SK-N-SH (cell line): ENCODE results near the gene TTC28.

Experiments
- EP300 ChIP-seq, 2 experiments: IDR thresholded peaks; 2 replicates each; pipeline versions ENCODE4 v1.4.0 to v1.6.1; 2012; ENCODE audit warnings: borderline replicate concordance in 1 of 2, low read depth in 1 of 2, low read length in 1 of 2
- NFIC ChIP-seq: IDR thresholded peaks from 2 replicates; pipeline ENCODE4 v1.4.0; 2012; ENCODE audit warnings: borderline replicate concordance
- NRF1 ChIP-seq: IDR thresholded peaks from 2 replicates; pipeline ENCODE4 v1.6.1; 2012; ENCODE audit warnings: low read depth, mild to moderate bottlenecking, low read length
- RFX5 ChIP-seq: IDR thresholded peaks from 2 replicates; pipeline ENCODE4 v1.6.1; 2012; ENCODE audit warnings: mild to moderate bottlenecking, improper control_type of control experiment, low read length
- SMC3 ChIP-seq: IDR thresholded peaks from 2 replicates; pipeline ENCODE4 v1.6.1; 2012; ENCODE audit warnings: low read depth, low read length, improper control_type of control experiment
- TF ChIP-seq, protein P1 (sequence below): fragments of 200-600 bp; sonication (generic); IDR thresholded peaks from 2 replicates; pipeline ENCODE4 v1.6.1; 2017; ENCODE audit warnings: antibody characterized with exemption, mild to moderate bottlenecking, moderate library complexity

DNA sequence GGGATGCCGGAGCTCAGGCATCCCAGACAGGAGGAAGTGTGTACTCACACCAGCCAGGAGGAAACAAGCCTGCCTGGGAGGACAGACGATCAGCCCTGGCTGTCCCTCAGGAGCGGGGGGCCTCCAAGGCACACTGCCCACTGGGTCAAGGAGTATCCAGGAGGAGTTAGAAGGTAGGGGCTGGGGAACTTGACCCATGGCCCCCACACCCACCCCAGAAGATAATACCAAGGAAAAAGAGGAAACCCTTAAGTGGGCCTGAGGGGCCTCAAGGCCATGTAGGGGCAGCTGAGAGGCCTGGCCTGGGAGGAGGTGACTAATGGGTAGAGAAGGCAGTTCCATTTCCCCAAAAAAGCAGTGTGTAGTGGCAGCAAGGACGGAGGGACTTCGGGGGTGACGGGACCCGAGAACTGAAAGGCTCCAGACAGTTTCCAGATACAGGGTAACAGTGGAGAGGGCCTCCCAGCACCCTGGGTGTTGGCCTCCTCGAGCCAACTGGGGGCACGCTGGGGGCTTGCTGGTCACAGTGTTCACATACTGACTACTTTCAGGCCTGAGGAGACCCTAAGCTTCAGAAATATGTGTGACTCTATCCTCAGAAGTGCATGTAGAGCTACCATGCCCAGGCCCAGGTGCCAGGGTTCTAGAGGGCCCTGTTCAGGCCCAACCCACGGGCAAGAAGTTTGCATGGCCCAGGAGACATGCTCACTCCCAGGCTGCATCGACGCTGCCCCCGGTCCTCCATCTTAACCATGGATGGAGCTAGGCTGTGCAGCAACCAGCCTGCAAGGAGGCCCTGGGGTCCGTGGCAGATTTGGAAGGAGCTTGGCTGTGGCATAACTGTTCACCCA, 684.9 kb downstream of the TTC28 start:
- TF ChIP-seq NRF1 (no peak), EP300 (IDR thresholded peaks at IDR 0.05; ENCODE audit: borderline replicate concordance in 1 of 2, low read depth in 1 of 2, low read length in 1 of 2) (no peak), RFX5 (no peak), SMC3 (no peak), NFIC (no peak)
- TF ChIP-seq, protein P1, sequence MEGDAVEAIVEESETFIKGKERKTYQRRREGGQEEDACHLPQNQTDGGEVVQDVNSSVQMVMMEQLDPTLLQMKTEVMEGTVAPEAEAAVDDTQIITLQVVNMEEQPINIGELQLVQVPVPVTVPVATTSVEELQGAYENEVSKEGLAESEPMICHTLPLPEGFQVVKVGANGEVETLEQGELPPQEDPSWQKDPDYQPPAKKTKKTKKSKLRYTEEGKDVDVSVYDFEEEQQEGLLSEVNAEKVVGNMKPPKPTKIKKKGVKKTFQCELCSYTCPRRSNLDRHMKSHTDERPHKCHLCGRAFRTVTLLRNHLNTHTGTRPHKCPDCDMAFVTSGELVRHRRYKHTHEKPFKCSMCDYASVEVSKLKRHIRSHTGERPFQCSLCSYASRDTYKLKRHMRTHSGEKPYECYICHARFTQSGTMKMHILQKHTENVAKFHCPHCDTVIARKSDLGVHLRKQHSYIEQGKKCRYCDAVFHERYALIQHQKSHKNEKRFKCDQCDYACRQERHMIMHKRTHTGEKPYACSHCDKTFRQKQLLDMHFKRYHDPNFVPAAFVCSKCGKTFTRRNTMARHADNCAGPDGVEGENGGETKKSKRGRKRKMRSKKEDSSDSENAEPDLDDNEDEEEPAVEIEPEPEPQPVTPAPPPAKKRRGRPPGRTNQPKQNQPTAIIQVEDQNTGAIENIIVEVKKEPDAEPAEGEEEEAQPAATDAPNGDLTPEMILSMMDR = no peak
